Endothelial cell of hepatic sinusoid (primary cell): ENCODE results near the gene SPHKAP.

Source experiments
- in situ Hi-C: cut with HindIII; loops from 2 replicates; pipeline ENCODE4 v1.10.0; 2017; ENCODE audit warnings: low sequenced_read_pairs

Gene SPHKAP

DNA sequence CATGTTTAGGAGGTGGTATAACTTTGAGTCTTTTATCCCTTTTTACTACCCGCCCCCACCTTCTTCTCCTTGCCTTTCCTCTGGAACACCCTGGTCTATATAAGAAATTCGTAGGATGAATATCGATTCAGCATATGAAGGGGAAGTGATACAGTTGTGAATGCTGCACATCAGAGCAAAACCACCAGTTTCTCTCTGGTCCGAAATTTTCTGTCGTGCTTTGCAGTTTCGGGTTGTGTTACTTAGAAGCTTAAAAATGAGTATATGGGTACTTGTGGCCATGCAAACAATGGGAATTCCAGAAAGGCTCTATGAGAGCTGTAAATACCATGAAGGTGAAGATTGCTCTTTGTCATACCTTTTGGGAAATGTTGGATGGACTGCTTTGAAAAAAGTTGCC, 249.5 kb downstream of the SPHKAP start:
- in situ Hi-C loops = no loop called here
